Right ventricle myocardium inferior (tissue), 1 donor: ENCODE data around the gene CARS2. TPM values are rescaled to one million over a fixed set of nuclear protein-coding genes. Genes with fewer than 3 reads are reported as not detected.
"Not testable (repeated sequence)": the region's sequence is repeated elsewhere in the genome, so short reads cannot be mapped to it uniquely, and the experiment has no call there.

Experiments used
- ATAC-seq: fragments of 200-7000 bp; cut with Tn5 transposase; one replicate; pipeline ENCODE4 v1.9.1; 2020; ENCODE audit warnings: mild to moderate bottlenecking, moderate library complexity
- DNase-seq: peaks from one replicate; pipeline ENCODE4 v3.0.0; 2021; ENCODE audit errors: missing footprints
- intact Hi-C: fragments of 100-400 bp; cut with DNase I; formaldehyde crosslinking; loops from one replicate; pipeline ENCODE4 v1.11.0; 2022
- total RNA-seq: library from RNA; stranded (reverse); fragmentation: NEBNext Ultra II Directional; extraction: Animal tissue kit (Norgen Biotek cat#: 25700); gene quantifications from one replicate; pipeline ENCODE4 v1.2.1, GENCODE V29; 2021
- donor health status: DM: no; HTN: yes; CAD: no; lungs with severe emphysema.

CARS2 gene
- total RNA-seq, 1 donor from 2014 or later: 52.1 TPM

GRCh38 chr13:110687736-110688135 lies 18.2 kb downstream of the CARS2 start:
- DNase-seq: no peak
- ATAC-seq: no peak
- intact Hi-C loops: no loop called here

DNA sequence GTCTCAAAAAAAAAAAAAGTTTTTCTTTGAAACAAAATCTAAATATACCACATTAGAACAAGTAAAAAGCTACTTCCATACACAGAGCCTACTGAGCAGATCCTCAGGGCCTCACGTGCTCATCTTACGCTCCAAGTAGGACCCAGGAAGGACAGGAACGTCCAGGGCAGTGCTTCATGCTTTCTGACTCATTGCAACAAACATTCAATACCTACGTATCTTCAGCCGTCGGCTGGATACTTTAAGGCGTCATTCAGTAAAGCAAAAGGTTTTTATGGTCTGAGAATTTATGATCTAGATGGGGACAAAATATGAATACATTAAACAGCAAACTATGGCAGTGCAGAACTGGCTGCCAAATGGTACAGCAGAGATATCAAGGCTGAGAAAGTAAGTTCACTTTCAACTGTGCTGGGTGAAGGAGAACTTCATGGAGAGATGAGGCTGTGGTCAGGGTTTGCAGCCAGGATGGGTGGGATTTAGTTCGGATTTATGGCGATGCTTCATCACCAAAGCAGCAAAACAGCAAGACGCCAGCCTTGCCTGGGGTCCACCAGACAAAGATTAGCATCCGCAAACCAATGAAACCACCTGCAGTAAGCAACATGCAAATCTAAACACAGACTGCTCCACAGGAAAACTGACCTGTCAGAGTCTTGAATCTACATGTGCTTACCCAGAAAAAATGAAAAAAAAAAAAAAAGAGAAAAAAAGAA lies 20.5 kb downstream of the CARS2 start:
- intact Hi-C loops: no loop called here
- DNase-seq: no peak
- ATAC-seq: no peak

DNA sequence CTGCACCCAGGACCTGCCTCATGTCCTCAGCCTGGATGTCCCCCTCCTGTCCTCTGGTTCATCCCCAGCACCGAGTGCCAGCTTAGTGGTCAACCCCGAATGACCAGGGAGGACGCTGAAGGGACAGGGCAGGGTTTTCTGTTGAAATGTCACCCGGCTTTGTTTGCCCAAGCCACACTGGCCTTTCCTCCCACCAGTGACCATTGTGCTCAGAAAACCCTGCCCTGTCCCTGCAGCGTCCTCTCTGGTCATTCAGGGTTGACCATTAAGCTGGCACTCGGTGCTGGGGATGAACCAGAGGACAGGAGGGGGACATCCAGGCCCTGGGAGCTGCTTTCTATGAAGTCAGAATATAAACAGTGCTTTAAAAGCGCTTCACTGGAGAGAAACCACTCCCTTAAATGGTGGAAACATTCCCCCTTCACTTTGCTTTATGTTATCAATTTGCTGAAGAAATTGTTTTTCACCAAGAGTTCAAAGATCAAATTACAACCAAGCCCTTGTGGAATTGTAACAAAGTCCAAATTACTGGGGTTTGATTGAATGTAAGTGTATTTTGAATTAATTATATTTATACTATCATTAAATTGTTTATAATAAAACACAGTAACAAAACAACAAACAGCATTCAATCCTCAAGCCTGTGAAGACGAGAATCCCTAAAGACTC lies 21.4 kb downstream of the CARS2 start:
- no peak for ATAC-seq
- intact Hi-C loops: no loop called here
- DNase-seq: no peak

GRCh38 chr13:110683921-110684320 lies 22.0 kb downstream of the CARS2 start:
- no peak for DNase-seq
- intact Hi-C loops: no loop called here
- no peak for ATAC-seq

DNA sequence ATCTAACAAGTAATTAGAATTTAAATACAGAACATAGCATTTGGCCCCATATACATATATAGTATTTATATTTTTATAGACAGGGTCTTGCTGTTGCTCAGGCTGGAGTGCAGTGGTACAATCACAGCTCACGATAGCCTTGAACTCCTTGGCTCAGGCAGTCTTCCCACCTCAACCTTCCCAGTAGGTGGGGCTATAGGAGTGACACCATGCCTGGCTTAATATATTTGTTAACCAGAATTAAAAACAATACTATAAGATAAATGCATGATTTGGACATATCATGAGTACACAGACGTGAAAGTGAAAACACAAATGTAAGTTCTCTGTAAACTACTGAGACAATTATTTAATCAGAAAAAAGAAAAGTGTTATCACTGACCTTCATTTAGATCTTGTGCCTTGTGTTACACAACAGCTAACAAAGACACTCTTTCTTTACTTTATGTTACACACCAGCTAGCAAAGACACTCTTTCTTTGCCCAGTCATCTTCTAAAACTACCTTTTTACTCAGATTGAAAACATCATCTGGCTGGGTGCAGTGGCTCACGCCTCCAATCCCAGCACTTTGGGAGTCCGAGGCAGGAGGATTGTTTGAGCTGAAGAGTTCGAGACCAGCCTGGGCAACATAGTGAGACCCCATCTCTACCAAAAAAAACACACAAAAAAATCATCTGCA lies 22.6 kb downstream of the CARS2 start:
- ATAC-seq: no peak
- no peak for DNase-seq
- intact Hi-C loops: no loop called here

DNA sequence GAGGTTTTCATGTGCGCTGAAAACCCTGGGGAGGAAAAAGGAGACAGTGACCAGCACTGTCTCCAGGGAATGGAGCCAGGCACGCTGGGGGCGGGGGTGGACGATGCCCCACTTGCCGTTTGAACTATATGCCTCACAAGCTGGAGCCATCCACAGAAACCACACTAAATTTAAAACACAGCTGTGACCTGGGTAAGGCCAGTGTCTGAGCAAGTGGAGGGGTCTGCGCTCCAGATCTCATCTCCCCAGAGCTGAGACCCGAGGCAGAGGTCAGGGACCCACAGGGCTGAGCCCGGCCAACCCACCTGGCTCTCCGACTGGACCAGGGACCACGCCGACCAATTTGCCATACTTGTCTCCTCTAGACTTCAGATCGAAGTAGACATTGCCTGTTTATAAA lies 23.2 kb downstream of the CARS2 start:
- intact Hi-C loops: no loop called here
- DNase-seq (no peak), ATAC-seq (no peak)

- DNase-seq: no peak
- ATAC-seq: no peak
- intact Hi-C loops: no loop called here
Measured at GRCh38 chr13:110681868-110682550, 23.9 kb downstream of the CARS2 start.

- ATAC-seq (no peak), DNase-seq (no peak)
- intact Hi-C loops: no loop called here
Measured at GRCh38 chr13:110680852-110681251, 25.1 kb downstream of the CARS2 start.

- intact Hi-C loops: no loop called here
- no peak for DNase-seq
- ATAC-seq: no peak
Measured at GRCh38 chr13:110677731-110678545, 28.0 kb downstream of the CARS2 start.

DNA sequence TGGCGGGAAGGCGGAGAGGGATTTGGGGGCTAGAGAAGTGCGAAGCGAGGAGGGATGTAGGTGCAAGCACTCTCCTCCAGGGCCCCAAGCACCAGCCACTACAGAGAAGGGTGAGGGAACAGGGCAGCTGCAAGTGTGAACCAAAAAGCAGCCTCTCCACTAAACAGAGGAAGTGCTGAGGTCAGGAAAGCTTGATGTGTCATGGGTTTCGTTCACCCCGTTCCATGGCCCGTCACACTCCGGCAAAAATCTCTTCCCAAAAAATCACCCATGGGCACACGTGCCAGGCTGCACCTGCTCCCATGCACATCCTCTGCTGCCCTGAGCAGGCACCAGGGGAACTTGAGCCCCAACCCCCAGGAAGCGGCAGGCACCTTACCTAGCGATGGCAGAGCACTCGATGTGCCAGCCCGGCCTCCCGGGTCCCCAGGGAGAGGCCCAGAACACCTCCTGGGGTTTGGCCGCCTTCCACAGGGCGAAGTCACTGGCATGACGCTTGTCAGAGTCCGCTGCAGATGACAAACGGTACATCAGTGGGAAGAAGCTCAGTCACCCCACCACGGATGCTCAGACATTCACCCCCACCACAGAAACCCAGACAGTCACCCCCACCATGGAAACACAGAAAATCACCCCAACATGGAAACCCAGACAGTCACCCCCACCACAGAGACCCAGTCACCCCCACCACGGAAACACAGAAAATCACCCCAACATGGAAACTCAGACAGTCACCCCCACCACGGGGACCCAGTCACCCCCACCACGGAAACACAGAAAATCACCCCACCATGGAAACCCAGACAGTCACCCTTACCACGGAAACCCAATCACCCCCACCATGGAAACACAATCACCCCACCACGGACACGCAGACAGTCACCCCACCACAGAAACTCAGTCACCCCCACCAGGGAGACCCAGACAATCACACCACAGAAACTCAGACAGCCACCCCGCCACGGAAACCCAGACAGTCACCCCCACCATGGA lies 29.0 kb downstream of the CARS2 start:
- DNase-seq (no peak), ATAC-seq (peak; percentile 54)
- intact Hi-C loops: no loop called here

DNA sequence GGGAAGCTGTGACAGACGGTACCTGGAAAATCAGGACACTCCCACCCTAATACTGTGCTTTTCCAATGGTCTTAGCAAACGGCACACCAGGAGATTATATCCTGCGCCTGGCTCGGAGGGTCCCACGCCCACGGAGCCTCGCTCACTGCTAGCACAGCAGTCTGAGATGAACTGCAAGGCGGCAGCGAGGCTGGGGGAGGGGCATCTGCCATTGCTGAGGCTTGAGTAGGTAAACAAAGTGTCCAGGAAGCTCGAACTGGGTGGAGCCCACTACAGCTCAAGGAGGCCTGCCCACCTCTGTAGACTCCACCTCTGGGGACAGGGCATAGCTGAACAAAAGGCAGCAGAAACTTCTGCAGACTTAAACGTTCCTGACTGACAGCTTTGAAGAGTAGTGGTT lies 36.1 kb downstream of the CARS2 start:
- intact Hi-C loops, ATAC-seq, DNase-seq: not testable (repeated sequence)

- DNase-seq (no peak), ATAC-seq (no peak)
- intact Hi-C loops: no loop called here
Measured at GRCh38 chr13:110669036-110669435, 36.9 kb downstream of the CARS2 start.

GRCh38 chr13:110666255-110666533 lies 39.7 kb downstream of the CARS2 start:
- ATAC-seq: no peak
- intact Hi-C loops: no loop called here
- DNase-seq: no peak

GRCh38 chr13:110665491-110666254 lies 40.2 kb downstream of the CARS2 start:
- ATAC-seq (peak; percentile 42), DNase-seq (no peak)
- intact Hi-C loops: no loop called here

DNA sequence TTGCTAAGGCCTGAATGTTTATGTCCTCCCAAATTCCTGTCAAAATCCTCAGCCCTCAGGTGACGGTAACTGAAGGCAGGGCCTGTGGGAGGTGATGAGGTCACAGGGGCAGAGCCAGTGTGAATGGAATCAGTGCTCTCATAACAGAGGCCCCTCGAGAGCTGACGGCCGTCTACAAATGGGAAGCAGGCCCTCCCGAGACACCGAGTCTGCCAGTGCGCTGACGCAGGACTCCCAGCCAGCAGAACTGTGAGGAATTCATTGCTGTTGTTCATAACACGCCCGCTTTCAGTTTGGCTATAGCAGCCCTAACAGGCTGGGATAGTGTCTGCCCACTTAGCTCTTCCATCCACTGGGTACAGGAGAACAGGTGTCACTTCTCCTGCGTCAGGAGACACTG lies 41.2 kb downstream of the CARS2 start:
- intact Hi-C loops: no loop called here
- DNase-seq: no peak
- no peak for ATAC-seq

- DNase-seq (no peak), ATAC-seq (no peak)
- intact Hi-C loops: no loop called here
Measured at GRCh38 chr13:110664041-110664440, 41.9 kb downstream of the CARS2 start.

DNA sequence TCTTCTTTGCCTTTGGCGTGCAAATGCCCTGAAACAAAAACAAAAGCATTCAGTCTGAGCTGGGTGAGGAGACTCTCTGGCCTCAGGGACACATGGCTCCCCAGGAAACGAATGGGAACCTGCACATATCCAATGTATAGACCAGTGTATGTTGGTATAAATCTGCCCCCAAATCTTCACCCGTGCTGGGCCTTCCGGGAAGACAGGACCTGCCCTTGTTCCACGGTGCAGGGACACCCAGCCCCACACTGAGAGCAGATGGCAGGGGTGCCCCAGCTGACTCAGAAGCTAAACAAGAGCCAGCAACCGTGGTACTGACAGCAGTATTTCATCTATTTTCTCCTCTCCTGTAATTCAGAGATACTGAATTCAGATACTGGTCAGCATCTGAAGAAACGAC lies 42.4 kb downstream of the CARS2 start:
- no peak for ATAC-seq
- intact Hi-C loops: no loop called here
- DNase-seq: no peak
